Lower leg skin (tissue), 3 donors: Measurements from ENCODE around the gene GMEB2.

Experiments used
- POLR2A ChIP-seq, 2 donors: fragments of 450-650 bp; IDR thresholded peaks; one replicate each; pipeline ENCODE4 v1.6.1; 2016 to 2017; ENCODE audit warnings: antibody characterized with exemption in 2 of 2, mild to moderate bottlenecking in 1 of 2, moderate library complexity in 1 of 2
- TF ChIP-seq, protein P1 (sequence below), 3 donors: fragments of 450-650 bp; IDR thresholded peaks; one replicate each; pipeline ENCODE4 v1.5.1; 2016; ENCODE audit warnings: antibody characterized with exemption in 3 of 3, mild to moderate bottlenecking in 3 of 3, moderate library complexity in 2 of 3

DNA sequence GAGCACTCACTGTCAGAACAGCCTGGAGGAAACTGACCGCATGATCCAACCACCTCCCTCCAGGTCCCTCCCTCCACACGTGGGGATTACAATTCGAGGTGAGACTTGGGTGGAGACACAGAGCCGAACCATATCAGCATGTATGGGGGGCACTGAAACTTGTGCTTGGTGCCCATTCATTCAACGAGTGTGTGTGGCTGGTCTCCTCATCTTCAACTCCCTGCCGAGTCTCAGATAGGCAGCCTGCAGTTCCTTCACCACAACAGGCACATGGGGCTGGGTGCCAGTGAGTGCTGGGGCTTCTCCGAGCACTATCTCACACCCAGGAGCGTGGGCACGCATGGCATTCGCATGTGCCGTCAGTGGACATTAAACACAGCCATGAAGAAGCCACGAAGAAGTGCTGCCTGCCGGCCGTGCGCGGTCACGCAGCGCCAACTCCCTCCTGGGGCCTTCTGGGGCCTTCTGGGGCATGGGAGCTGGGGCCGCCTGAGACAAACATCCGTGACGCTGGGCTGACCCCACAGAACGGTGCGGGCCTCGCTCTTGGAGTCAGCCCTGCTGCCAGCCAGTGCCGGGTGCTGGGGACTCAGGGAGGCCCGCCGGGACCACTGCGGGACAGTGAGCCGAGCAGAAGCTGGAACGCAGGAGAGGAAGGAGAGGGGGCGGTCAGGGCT is 30.5 kb upstream of the GMEB2 start:
- TF ChIP-seq, protein P1, sequence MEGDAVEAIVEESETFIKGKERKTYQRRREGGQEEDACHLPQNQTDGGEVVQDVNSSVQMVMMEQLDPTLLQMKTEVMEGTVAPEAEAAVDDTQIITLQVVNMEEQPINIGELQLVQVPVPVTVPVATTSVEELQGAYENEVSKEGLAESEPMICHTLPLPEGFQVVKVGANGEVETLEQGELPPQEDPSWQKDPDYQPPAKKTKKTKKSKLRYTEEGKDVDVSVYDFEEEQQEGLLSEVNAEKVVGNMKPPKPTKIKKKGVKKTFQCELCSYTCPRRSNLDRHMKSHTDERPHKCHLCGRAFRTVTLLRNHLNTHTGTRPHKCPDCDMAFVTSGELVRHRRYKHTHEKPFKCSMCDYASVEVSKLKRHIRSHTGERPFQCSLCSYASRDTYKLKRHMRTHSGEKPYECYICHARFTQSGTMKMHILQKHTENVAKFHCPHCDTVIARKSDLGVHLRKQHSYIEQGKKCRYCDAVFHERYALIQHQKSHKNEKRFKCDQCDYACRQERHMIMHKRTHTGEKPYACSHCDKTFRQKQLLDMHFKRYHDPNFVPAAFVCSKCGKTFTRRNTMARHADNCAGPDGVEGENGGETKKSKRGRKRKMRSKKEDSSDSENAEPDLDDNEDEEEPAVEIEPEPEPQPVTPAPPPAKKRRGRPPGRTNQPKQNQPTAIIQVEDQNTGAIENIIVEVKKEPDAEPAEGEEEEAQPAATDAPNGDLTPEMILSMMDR (IDR thresholded peaks at IDR 0.05) = no peak
- TF ChIP-seq POLR2A (IDR thresholded peaks at IDR 0.05) = no peak
